IPS-18c (cell line): Measurements from ENCODE around the gene ELOVL4.

Source experiments
- H3K4me3 ChIP-seq: 2 replicates; pipeline ENCODE4 v1.7.0; 2013; ENCODE audit warnings: low read depth, mild to moderate bottlenecking, low read length, moderate library complexity; ENCODE audit not compliant: insufficient read depth
- H3K9me3 ChIP-seq: one replicate; pipeline ENCODE4 v1.6.1; 2013; ENCODE audit warnings: mild to moderate bottlenecking, low read length, moderate library complexity; ENCODE audit not compliant: control insufficient read depth, insufficient read depth

ELOVL4 gene

GRCh38 chr6:79947191-79948186, at the start of gene ELOVL4:
TSS of gene ELOVL4 (minus strand) at chr6:79947553. CDS start at chr6:79947279, 274 bp downstream.
- peak within 1 kb of the TSS; percentile 79 for H3K4me3 ChIP-seq

GRCh38 chr6:79993911-79994309, 46.6 kb upstream of the ELOVL4 start:
- H3K4me3 ChIP-seq: no peak overlapping the region
- no peaks in the 10 kb centered on the region for H3K9me3 ChIP-seq

More at GRCh38 chr6:79947191-79948186, at the start of gene ELOVL4:
- no peaks in the 10 kb centered on the region for H3K9me3 ChIP-seq

GRCh38 chr6:79993012-79993910, 45.9 kb upstream of the ELOVL4 start:
- no peaks in the 10 kb centered on the region for H3K9me3 ChIP-seq
- no peak overlapping the region for H3K4me3 ChIP-seq

GRCh38 chr6:79989641-79990040, 42.3 kb upstream of the ELOVL4 start:
- Histone ChIP-seq H3K9me3 (no peaks in the 10 kb centered on the region), H3K4me3 (no peak overlapping the region)

- H3K4me3 ChIP-seq: no peak overlapping the region
- no peaks in the 10 kb centered on the region for H3K9me3 ChIP-seq
Observed at GRCh38 chr6:79985128-79985527, 37.8 kb upstream of the ELOVL4 start.

GRCh38 chr6:79984261-79984660, 36.9 kb upstream of the ELOVL4 start:
- no peak overlapping the region for H3K4me3 ChIP-seq
- H3K9me3 ChIP-seq: no peaks in the 10 kb centered on the region

GRCh38 chr6:79981652-79982051, 34.3 kb upstream of the ELOVL4 start:
- H3K4me3 ChIP-seq: no peak overlapping the region
- H3K9me3 ChIP-seq: no peaks in the 10 kb centered on the region

GRCh38 chr6:79971193-79971592, 23.8 kb upstream of the ELOVL4 start:
- H3K4me3 ChIP-seq: no peak overlapping the region
- no peaks in the 10 kb centered on the region for H3K9me3 ChIP-seq

GRCh38 chr6:79969784-79970183, 22.4 kb upstream of the ELOVL4 start:
- H3K9me3 ChIP-seq: no peaks in the 10 kb centered on the region
- H3K4me3 ChIP-seq: no peak overlapping the region

- Histone ChIP-seq H3K4me3 (no peak overlapping the region), H3K9me3 (no peaks in the 10 kb centered on the region)
Observed at GRCh38 chr6:79967178-79967577, 19.8 kb upstream of the ELOVL4 start.

GRCh38 chr6:79964607-79965081, 17.3 kb upstream of the ELOVL4 start:
- Histone ChIP-seq H3K4me3 (no peak overlapping the region), H3K9me3 (no peaks in the 10 kb centered on the region)

GRCh38 chr6:79954849-79955248, 7.5 kb upstream of the ELOVL4 start:
- no peak overlapping the region for H3K4me3 ChIP-seq
- H3K9me3 ChIP-seq: no peaks in the 10 kb centered on the region

GRCh38 chr6:79949233-79949632, 1.9 kb upstream of the ELOVL4 start:
- no peak overlapping the region for H3K4me3 ChIP-seq
- no peaks in the 10 kb centered on the region for H3K9me3 ChIP-seq

GRCh38 chr6:79946272-79947190, 822 bp downstream of the ELOVL4 start:
- Histone ChIP-seq H3K4me3 (peak overlapping the region; percentile 79), H3K9me3 (no peaks in the 10 kb centered on the region)

GRCh38 chr6:79943133-79943532, 4.2 kb downstream of the ELOVL4 start:
- Histone ChIP-seq H3K9me3 (no peaks in the 10 kb centered on the region), H3K4me3 (no peak overlapping the region)

- Histone ChIP-seq H3K4me3 (no peak overlapping the region), H3K9me3 (no peaks in the 10 kb centered on the region)
Observed at GRCh38 chr6:79941489-79942151, 5.7 kb downstream of the ELOVL4 start.
